ENCODE data around the gene GCG. TPM values are rescaled to one million over a fixed set of nuclear protein-coding genes. Genes with fewer than 3 reads are reported as not detected.

GCG gene
- total RNA-seq, 2 experiments from 2014 or later = not detected

DNA sequence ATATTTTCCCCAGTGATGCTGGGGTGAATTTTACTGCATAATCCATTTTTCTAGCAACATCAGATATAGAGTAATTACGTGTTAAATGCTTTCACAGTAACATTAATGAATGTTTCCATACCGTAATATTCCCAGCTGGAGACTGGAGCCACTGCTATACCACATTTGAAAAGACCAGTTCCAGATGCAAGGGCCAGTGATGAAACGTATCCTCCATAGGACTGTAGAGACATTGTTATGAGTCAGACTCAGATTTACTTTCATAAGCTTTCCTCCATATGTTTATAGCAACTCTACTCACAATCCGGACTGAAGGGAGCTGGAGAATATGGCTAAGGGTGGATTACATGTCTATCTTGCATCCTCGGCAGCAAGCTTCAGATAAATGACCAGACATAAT, 22.7 kb upstream of the GCG start:
- CTCF ChIA-PET = interaction anchor here (1.2 kb wide), 1 partner anchor 46 kb away, joined by 4 read pairs; no protein-coding TSS in a partner anchor
- DNase-seq (no peak), ATAC-seq (no peak)
- H3K27me3 Mint-ChIP-seq = peaks cover 46% of the 10 kb centered on the region
- H3K4me1 Mint-ChIP-seq = peaks cover 18% of the 10 kb centered on the region
- no peak overlapping the region for H3K4me3 Mint-ChIP-seq
- H3K36me3 Mint-ChIP-seq = no peaks in the 10 kb centered on the region
- H3K27ac Mint-ChIP-seq = no peak overlapping the region
- no peaks in the 10 kb centered on the region for H3K9me3 Mint-ChIP-seq (ENCODE audit: low read depth)

DNA sequence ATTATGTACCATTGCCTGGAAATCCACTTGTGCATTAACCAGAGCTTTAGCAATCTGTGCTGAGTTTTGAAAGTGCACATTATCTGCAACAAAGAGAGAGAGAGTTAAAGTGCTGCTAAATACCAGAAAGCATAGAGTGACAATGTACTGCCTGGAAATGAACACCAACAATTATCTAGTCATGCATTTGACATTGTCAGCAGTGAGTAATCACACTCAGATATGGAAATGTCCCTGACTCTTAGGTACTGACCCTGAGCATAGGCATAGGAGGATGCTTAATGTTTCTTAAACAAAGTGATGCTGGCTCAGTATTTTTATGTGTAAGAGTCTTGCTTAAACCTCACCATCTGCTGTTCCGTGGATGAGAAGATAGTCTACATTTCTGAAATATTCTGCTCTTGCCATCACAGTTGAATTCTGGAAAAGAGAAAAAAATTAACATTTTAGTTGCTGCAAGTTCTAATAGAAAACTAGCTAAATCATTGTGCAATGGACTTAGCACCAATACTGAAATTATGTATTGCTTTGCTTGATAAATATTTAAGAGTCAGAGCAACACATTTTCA, 20.8 kb upstream of the GCG start:
- no peak overlapping the region for H3K4me3 Mint-ChIP-seq
- H3K27me3 Mint-ChIP-seq = peaks cover 57% of the 10 kb centered on the region
- H3K27ac Mint-ChIP-seq = no peak overlapping the region
- peaks cover 18% of the 10 kb centered on the region for H3K4me1 Mint-ChIP-seq
- CTCF ChIA-PET = interaction anchor here (1.5 to 3.1 kb wide), 3 partner anchors 9 to 19 kb away, joined by 4 to 12 read pairs (median 7); no protein-coding TSS in a partner anchor
- H3K9me3 Mint-ChIP-seq (ENCODE audit: low read depth) = no peaks in the 10 kb centered on the region
- H3K36me3 Mint-ChIP-seq = no peaks in the 10 kb centered on the region
- DNase-seq (no peak), ATAC-seq (no peak)

DNA sequence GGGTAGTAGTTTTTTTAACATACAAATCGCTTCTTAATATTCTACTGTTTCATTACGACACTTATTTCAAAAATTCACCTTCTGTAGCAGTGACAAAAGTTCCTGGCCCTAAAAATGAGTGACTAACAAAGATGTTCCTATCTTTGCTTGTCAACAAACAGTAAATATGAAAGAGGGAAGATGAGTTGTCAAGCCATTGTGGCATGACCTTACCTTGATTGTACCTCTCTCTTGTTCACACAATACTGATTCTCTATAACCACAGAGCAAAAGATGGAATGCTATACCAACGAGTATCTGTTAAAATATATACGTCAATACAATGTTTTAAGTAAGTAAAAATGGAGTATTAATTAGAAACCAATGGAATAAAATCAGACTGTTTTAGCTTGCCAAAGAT, 14.7 kb upstream of the GCG start:
- Mint-ChIP-seq H3K27ac (no peak overlapping the region), H3K27me3 (peaks cover 34% of the 10 kb centered on the region), H3K4me3 (no peak overlapping the region), H3K36me3 (no peaks in the 10 kb centered on the region), H3K9me3 (ENCODE audit: low read depth) (no peaks in the 10 kb centered on the region), H3K4me1 (peaks cover 19% of the 10 kb centered on the region)
- DNase-seq (no peak), ATAC-seq (no peak)
- CTCF ChIA-PET = interaction anchor here (1.0 to 4.7 kb wide), 3 partner anchors 14 to 131 kb away, joined by 3 to 16 read pairs (median 11); partner anchors contain the start of gene GCG

DNA sequence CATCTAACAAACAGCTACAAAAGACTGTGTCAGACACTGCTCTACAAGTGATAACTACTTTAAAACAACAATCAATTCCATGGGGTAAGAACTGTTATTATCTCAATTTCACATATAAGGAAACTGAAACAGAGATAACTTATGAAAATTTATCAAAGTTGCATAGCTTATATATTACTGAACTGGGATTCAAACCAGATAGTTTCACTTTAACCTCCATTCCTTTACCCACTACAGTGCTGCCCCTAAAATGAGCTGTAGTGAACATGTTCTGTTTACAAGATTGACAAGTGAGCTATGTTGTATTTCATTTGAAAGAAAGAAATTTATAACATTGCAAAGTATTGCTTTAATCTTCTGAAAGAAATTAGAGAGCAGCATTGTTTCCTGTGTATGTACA, 14.1 kb upstream of the GCG start:
- peak; percentile 53 for ATAC-seq
- CTCF ChIA-PET = interaction anchor here (2.5 to 4.7 kb wide), 2 partner anchors 13 to 55 kb away, joined by 11 to 16 read pairs; partner anchors contain the start of gene GCG
- DNase-seq = no peak
- H3K4me1 Mint-ChIP-seq = peaks cover 16% of the 10 kb centered on the region
- peaks cover 34% of the 10 kb centered on the region for H3K27me3 Mint-ChIP-seq
- no peaks in the 10 kb centered on the region for H3K9me3 Mint-ChIP-seq (ENCODE audit: low read depth)
- H3K4me3 Mint-ChIP-seq = no peak overlapping the region
- H3K36me3 Mint-ChIP-seq = no peaks in the 10 kb centered on the region
- H3K27ac Mint-ChIP-seq = no peak overlapping the region

DNA sequence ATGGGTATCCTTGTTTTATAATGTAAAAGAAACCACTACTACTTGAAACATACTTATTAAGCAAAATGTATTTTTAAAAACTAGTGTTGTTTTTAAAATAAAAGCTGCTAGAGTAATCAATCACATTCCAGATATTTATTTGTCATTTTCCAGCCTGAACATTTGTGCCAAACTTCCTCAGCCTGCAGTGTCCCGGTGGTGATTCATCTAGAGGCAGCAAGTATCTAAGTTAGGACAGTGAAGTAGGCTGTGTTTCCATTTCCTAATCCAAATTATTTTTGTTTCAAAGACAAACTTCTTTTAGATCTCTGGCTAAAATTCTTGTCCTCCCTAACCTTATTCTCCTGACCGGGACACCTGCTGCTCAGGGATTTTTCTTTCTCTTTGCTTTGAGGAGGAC, 12.8 kb upstream of the GCG start:
- H3K4me1 Mint-ChIP-seq = peaks cover 7% of the 10 kb centered on the region
- peaks cover 33% of the 10 kb centered on the region for H3K27me3 Mint-ChIP-seq
- ATAC-seq (no peak), DNase-seq (no peak)
- no peak overlapping the region for H3K27ac Mint-ChIP-seq
- H3K36me3 Mint-ChIP-seq = no peaks in the 10 kb centered on the region
- H3K4me3 Mint-ChIP-seq = no peak overlapping the region
- CTCF ChIA-PET = interaction anchor here (2.5 to 4.7 kb wide), 2 partner anchors 12 to 56 kb away, joined by 11 to 16 read pairs; partner anchors contain the start of gene GCG
- H3K9me3 Mint-ChIP-seq (ENCODE audit: low read depth) = no peaks in the 10 kb centered on the region

DNA sequence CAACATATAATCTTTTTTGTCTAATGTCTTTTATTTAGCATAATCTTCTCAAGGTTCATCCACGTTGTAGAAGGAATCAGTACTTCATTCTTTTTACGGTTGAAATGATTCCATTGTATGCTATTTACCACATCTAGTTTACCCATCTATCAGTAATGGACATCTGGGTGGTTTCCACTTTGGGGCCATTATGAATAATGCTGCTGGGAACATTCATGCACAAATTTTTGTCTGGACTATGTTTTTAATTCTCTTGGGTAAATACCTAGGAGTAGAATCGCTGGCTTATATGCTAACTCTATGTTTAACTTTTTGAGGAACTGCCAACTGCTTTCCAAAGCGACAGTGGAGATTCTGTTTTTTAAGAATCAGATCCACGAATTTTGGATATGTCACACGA, 7.4 kb upstream of the GCG start:
- Mint-ChIP-seq H3K27ac (no peak overlapping the region), H3K4me1 (no peaks in the 10 kb centered on the region), H3K4me3 (no peak overlapping the region), H3K9me3 (ENCODE audit: low read depth) (no peaks in the 10 kb centered on the region), H3K36me3 (no peaks in the 10 kb centered on the region), H3K27me3 (peaks cover 41% of the 10 kb centered on the region)
- DNase-seq (no peak), ATAC-seq (no peak)
- CTCF ChIA-PET = interaction anchor here (1.4 kb wide), 1 partner anchor 61 kb away, joined by 4 read pairs; no protein-coding TSS in a partner anchor

DNA sequence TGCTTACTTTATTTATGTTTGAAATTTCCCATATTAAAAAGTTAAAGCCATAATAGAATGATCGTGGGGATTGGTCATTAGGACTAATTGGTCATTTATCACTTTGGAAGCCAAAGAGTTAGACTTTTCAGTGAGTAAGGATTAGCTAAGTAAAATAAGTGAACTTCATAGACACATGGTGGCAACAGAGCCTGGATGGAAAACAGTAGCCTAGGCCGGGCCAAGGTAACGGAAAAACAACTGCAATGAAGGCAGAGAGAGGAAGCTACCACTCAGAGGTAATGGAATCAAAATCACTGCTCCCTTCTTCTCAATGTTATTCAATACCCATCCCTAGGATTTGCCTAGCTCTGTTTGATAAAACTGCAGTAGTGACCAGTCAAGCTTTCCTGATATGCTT, 4.1 kb upstream of the GCG start:
- Mint-ChIP-seq H3K4me3 (no peak overlapping the region), H3K36me3 (no peaks in the 10 kb centered on the region), H3K9me3 (ENCODE audit: low read depth) (no peaks in the 10 kb centered on the region), H3K27ac (no peak overlapping the region), H3K4me1 (peaks cover 4% of the 10 kb centered on the region), H3K27me3 (peaks cover 57% of the 10 kb centered on the region)
- CTCF ChIA-PET = interaction anchor here (1.4 to 4.8 kb wide), 6 partner anchors 11 to 146 kb away, joined by 3 to 36 read pairs (median 5); no protein-coding TSS in a partner anchor
- no peak for ATAC-seq
- no peak for DNase-seq

DNA sequence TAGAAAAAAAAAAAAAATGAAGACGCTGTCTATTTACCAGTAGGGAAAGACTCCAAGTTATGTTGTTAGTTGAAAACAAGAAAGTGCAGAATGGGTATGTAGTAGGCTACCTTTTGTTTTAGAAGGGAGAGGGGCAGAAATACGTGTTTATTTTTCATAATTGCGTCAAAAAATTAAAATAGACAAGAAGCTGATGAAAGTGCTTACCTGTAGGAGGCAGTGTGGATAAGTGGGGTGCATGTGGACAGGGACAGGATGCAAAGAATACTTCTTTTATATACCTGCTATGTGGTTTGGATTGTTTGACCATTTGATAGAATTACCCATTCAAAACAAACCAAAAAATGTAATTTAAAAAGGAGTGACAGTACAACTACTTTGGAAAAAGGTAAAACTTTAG, 3.0 kb upstream of the GCG start:
- CTCF ChIA-PET = interaction anchor here (0.9 to 4.8 kb wide), 6 partner anchors 10 to 146 kb away, joined by 3 to 36 read pairs (median 5); no protein-coding TSS in a partner anchor

DNA sequence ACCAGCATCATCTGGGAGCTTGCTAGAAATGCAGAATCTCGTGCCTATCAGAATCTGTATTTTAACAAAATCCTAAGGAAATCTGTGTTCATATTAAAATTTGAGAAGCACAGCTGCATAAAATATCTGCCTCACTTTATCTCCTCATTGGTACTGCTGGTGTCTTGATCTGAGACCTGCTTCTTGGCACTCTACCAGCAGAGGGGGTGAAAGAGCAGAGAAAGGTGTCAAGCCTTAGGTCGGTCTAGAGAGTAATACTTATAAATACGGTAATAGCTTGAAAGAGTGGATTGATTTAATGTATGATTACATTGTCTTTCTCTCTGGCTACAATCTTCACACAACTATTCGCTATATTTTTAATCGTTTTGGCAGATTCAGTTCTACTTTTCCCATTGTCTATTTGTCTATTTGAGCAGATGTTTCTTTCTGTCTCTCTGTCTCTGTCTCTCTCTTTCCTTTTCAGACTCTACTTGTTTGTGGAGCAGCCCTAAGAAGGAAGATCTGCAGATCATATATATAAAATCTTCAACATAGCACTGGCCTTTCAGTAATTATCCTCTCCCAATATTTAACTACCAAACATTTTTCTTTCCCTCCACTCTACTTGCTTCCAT, 1.7 kb upstream of the GCG start:
- DNase-seq (peak; percentile 77), ATAC-seq (peak; percentile 99)
- Mint-ChIP-seq H3K4me1 (peaks cover 4% of the 10 kb centered on the region), H3K4me3 (no peak overlapping the region), H3K27me3 (peaks cover 56% of the 10 kb centered on the region), H3K27ac (no peak overlapping the region), H3K9me3 (ENCODE audit: low read depth) (no peaks in the 10 kb centered on the region), H3K36me3 (no peaks in the 10 kb centered on the region)
- CTCF ChIA-PET = interaction anchor here (0.5 to 4.8 kb wide), 24 partner anchors 8 to 567 kb away, joined by 3 to 36 read pairs (median 4); no protein-coding TSS in a partner anchor

More for the DNA sequence above, 3.0 kb upstream of the GCG start:
- ATAC-seq (no peak), DNase-seq (no peak)
- H3K4me3 Mint-ChIP-seq = no peak overlapping the region
- no peaks in the 10 kb centered on the region for H3K36me3 Mint-ChIP-seq
- peaks cover 57% of the 10 kb centered on the region for H3K27me3 Mint-ChIP-seq
- H3K4me1 Mint-ChIP-seq = peaks cover 4% of the 10 kb centered on the region
- no peaks in the 10 kb centered on the region for H3K9me3 Mint-ChIP-seq (ENCODE audit: low read depth)
- H3K27ac Mint-ChIP-seq = no peak overlapping the region

DNA sequence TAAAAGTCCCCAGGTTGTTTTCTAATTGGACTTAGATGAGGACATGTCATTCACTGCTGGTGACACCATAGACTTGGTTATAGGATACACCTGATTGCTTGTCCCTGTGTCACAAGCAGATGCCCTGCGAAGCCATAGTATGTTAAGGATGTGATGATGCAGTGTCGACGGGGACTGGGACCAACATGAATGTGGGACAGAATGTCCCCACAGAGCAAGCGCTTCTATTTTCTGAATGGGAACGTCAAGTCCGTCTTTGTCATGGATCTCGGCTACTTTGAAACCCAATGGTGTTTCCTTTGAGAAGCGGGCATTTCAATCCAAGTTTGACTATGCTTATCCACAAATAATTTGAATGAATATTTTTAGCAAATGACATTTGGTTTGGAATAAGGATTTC, 2.1 kb downstream of the GCG start:
- CTCF ChIA-PET = interaction anchor here (1.3 to 1.6 kb wide), 2 partner anchors 24 to 27 kb away, joined by 3 to 5 read pairs; no protein-coding TSS in a partner anchor
- no peak overlapping the region for H3K27ac Mint-ChIP-seq
- H3K4me3 Mint-ChIP-seq = no peak overlapping the region
- DNase-seq (no peak), ATAC-seq (no peak)
- peaks cover 68% of the 10 kb centered on the region for H3K27me3 Mint-ChIP-seq
- H3K9me3 Mint-ChIP-seq (ENCODE audit: low read depth) = no peaks in the 10 kb centered on the region
- no peaks in the 10 kb centered on the region for H3K36me3 Mint-ChIP-seq
- peaks cover 4% of the 10 kb centered on the region for H3K4me1 Mint-ChIP-seq

DNA sequence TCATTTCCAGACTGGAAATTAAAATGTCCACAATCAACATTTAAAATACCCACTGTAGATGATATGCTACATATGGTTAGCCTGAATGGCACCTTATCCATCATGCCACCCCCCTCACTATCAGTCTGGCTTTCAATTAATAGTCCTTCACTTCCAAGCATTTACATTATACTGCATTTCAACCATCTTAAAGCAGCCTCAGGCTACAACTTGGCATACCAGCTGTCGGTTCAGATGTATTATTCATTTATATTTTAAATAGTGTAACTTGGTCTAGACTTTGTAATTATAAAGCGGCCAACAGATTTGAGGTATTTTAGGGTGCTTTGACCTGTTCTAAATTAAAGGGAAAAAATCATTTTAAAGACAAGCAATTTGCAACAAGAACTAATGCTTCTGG, 2.6 kb downstream of the GCG start:
- Mint-ChIP-seq H3K27me3 (peaks cover 65% of the 10 kb centered on the region), H3K4me1 (peaks cover 4% of the 10 kb centered on the region), H3K9me3 (ENCODE audit: low read depth) (no peaks in the 10 kb centered on the region), H3K36me3 (no peaks in the 10 kb centered on the region), H3K27ac (no peak overlapping the region), H3K4me3 (no peak overlapping the region)
- CTCF ChIA-PET = interaction anchor here (1.2 to 1.3 kb wide), 2 partner anchors 24 to 44 kb away, joined by 3 read pairs; no protein-coding TSS in a partner anchor
- DNase-seq = no peak
- no peak for ATAC-seq

DNA sequence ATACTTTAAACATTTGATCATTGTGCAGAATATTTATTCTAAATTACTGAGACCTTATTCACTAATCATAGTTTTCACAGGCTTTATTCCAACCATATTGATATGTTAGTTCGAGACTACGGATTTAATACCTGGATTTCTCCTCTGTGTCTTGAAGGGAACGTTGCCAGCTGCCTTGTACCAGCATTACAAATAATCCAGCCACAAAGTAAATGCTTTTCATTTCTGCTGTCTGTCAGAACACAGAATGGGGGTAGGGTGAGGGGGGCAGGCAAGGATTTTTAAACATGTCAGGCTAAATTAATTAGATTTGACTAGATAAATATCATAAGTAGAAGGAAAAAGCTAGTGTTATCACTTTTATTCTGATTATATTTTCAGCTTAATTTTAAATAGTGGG, 3.1 kb downstream of the GCG start:
- DNase-seq = no peak
- Mint-ChIP-seq H3K36me3 (no peaks in the 10 kb centered on the region), H3K4me3 (no peak overlapping the region), H3K27me3 (peaks cover 64% of the 10 kb centered on the region), H3K4me1 (peaks cover 3% of the 10 kb centered on the region), H3K9me3 (ENCODE audit: low read depth) (no peaks in the 10 kb centered on the region), H3K27ac (no peak overlapping the region)
- ATAC-seq = no peak
- CTCF ChIA-PET = interaction anchor here (1.0 to 1.3 kb wide), 3 partner anchors 23 to 168 kb away, joined by 3 read pairs; no protein-coding TSS in a partner anchor

DNA sequence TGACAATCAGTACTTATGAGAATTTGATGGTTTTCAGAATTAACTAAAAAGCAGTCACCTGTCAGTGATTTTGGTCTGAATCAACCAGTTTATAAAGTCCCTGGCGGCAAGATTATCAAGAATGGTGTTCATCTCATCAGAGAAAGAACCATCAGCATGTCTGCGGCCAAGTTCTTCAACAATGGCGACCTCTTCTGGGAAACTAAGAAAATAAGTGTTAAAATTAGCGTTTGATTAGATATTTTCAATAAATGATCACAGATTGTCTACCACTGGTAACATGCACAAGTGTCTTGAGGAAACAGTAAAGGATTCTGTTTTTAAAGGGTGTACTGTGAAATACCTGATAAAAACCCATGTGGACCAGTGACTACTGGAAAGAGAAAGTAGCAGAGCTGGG, 8.1 kb downstream of the GCG start:
- peaks cover 48% of the 10 kb centered on the region for H3K27me3 Mint-ChIP-seq
- H3K4me1 Mint-ChIP-seq = no peaks in the 10 kb centered on the region
- H3K9me3 Mint-ChIP-seq (ENCODE audit: low read depth) = no peaks in the 10 kb centered on the region
- H3K36me3 Mint-ChIP-seq = no peaks in the 10 kb centered on the region
- no peak for ATAC-seq
- DNase-seq = no peak
- no peak overlapping the region for H3K27ac Mint-ChIP-seq
- CTCF ChIA-PET = interaction anchor here (1.3 to 3.2 kb wide), 3 partner anchors 9 to 18 kb away, joined by 3 to 7 read pairs (median 5); no protein-coding TSS in a partner anchor
- no peak overlapping the region for H3K4me3 Mint-ChIP-seq

Measured in activated CD8-positive, alpha-beta memory T cell treated with anti-CD3 and anti-CD28 coated beads, Interleukin-2, amount 10 ng/mL, durations not matched to agents 7 days and 5 days (primary cell).